ENCODE data around the gene IL1A. TPM values are rescaled to one million over a fixed set of nuclear protein-coding genes. Genes with fewer than 3 reads are reported as not detected.
A peak's percentile ranks its signal among the peaks of the same experiment; 100 is the strongest.

The IL1A gene
- total and polyA plus RNA-seq, 2 experiments from 2014 or later = 1.4 to 2.3 TPM

DNA sequence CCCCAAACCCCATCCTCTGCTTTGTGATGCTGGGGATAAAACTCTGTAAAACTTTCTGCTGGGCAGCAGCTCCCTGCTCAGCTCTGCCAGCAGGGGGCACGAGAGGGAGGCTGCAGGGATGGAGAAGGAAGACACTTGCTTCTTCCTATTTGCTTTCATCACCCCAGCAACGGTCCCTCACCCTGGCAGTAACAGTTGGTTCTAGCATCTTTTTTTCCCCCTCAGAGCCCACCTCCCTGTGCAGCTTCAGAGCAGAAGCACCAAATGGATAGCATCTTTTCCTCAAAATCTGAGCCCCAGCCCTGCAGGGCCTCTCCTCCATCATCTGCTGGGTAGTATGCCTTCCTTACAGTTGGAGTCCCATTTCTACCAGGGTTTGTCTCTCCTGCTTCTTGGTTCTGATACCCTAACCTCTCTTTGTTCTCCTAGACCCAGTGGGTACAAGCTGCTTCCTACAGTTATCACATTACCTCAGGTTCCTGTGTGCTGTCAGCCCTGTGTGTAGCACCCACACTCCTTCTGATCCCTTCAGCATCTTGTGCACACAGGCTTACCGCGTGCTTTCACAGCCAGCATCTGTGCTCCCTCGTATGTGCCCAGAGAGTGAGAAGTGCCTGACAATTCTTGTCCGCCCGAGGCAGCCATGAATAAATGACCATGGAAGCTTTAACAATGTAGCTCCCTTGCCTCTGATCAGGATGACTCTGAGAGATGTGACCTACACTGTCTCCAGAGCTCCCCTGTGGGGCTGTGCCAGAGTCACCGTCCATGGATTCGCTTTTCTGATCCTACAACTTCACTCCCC, 34.3 kb downstream of the IL1A start:
- H3K4me3 ChIP-seq = no peak overlapping the region
- peaks cover 38% of the 10 kb centered on the region for H3K4me1 ChIP-seq (ENCODE audit: insufficient read depth)
- peak; percentile 87 for DNase-seq (ENCODE audit: low spot score)
- H3K27ac ChIP-seq = peak overlapping the region; percentile 57
- peaks cover 7% of the 10 kb centered on the region for H3K79me2 ChIP-seq
- no peaks in the 10 kb centered on the region for H3K9me3 ChIP-seq (ENCODE audit: low read depth)
- H3K27me3 ChIP-seq = no peaks in the 10 kb centered on the region
- H3K4me2 ChIP-seq = no peak overlapping the region
- H4K20me1 ChIP-seq (ENCODE audit: insufficient read depth, poor library complexity, severe bottlenecking) = no peaks in the 10 kb centered on the region
- no peaks in the 10 kb centered on the region for H3K36me3 ChIP-seq (replicated peaks; ENCODE audit: insufficient read depth, low read depth)
- H2AFZ ChIP-seq = no peak overlapping the region
- WGBS (ENCODE audit: low lambda C conversion rate, missing lambda C conversion rate) = 55% methylated on average over 9 of the region's 9 CpGs
- TF ChIP-seq EZH2phosphoT487 (IDR thresholded peaks at IDR 0.05; ENCODE audit: low read depth, severe bottlenecking, unreplicated experiment) (no peak), EZH2 (IDR thresholded peaks at IDR 0.05; ENCODE audit: borderline replicate concordance) (no peak)
- TF ChIP-seq, protein P1, sequence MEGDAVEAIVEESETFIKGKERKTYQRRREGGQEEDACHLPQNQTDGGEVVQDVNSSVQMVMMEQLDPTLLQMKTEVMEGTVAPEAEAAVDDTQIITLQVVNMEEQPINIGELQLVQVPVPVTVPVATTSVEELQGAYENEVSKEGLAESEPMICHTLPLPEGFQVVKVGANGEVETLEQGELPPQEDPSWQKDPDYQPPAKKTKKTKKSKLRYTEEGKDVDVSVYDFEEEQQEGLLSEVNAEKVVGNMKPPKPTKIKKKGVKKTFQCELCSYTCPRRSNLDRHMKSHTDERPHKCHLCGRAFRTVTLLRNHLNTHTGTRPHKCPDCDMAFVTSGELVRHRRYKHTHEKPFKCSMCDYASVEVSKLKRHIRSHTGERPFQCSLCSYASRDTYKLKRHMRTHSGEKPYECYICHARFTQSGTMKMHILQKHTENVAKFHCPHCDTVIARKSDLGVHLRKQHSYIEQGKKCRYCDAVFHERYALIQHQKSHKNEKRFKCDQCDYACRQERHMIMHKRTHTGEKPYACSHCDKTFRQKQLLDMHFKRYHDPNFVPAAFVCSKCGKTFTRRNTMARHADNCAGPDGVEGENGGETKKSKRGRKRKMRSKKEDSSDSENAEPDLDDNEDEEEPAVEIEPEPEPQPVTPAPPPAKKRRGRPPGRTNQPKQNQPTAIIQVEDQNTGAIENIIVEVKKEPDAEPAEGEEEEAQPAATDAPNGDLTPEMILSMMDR (IDR thresholded peaks at IDR 0.05; ENCODE audit: poor library complexity) = peak; percentile 94
- no peaks in the 10 kb centered on the region for H3K9me2 ChIP-seq (replicated peaks; ENCODE audit: insufficient read depth)

- Histone ChIP-seq H3K27me3 (no peaks in the 10 kb centered on the region), H3K9me3 (ENCODE audit: low read depth) (no peaks in the 10 kb centered on the region), H3K79me2 (no peaks in the 10 kb centered on the region), H3K36me3 (replicated peaks; ENCODE audit: insufficient read depth, low read depth) (no peaks in the 10 kb centered on the region), H3K27ac (no peak overlapping the region), H3K4me2 (no peak overlapping the region), H3K4me3 (no peak overlapping the region), H3K9me2 (replicated peaks; ENCODE audit: insufficient read depth) (no peaks in the 10 kb centered on the region), H3K4me1 (ENCODE audit: insufficient read depth) (peaks cover 13% of the 10 kb centered on the region), H4K20me1 (ENCODE audit: insufficient read depth, poor library complexity, severe bottlenecking) (no peaks in the 10 kb centered on the region), H2AFZ (no peak overlapping the region)
- DNase-seq (ENCODE audit: low spot score) = no peak
- 77% methylated on average over 7 of the region's 7 CpGs for WGBS (ENCODE audit: low lambda C conversion rate, missing lambda C conversion rate)
- TF ChIP-seq, protein P1 (IDR thresholded peaks at IDR 0.05; ENCODE audit: poor library complexity) = no peak
- TF ChIP-seq EZH2phosphoT487 (IDR thresholded peaks at IDR 0.05; ENCODE audit: low read depth, severe bottlenecking, unreplicated experiment) (no peak), EZH2 (IDR thresholded peaks at IDR 0.05; ENCODE audit: borderline replicate concordance) (no peak)
Measured at GRCh38 chr2:112740527-112740926, 43.8 kb downstream of the IL1A start.

DNA sequence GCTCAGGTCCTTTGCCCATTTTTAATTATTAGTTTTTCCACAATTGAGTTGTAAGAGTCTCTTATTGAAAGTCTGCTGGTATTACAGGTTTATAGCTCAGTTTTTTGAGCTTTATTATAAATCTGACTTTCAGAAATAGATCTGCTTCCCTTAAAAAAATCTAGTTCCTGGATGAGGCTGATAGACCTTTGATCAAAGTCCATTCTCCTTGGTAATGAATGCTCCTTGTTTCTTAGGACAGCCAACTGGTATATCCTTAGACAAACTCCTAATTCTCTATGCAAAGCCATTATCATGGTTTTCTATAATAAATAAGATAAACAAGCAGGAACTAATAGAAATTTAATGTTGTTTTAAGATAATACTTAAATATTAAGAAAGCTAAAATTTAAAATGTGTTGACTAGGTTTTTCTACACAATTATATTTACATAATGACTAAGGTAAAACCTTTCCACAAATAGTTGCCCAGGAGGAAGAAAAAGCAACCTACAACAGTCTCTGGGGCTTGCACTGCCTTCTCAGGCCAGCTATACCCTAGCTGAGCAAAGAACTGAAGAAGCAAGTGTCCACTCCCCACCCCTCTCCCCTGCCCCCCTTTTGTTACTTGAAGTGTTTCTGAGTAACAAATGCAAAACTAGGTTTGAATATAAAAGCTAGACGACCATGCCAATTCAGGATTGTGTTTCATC, 46.6 kb downstream of the IL1A start:
- H3K4me1 ChIP-seq (ENCODE audit: insufficient read depth) = peaks cover 16% of the 10 kb centered on the region
- H3K36me3 ChIP-seq (replicated peaks; ENCODE audit: insufficient read depth, low read depth) = no peaks in the 10 kb centered on the region
- H3K79me2 ChIP-seq = no peaks in the 10 kb centered on the region
- no peak overlapping the region for H3K4me3 ChIP-seq
- no peaks in the 10 kb centered on the region for H3K9me3 ChIP-seq (ENCODE audit: low read depth)
- H3K9me2 ChIP-seq (replicated peaks; ENCODE audit: insufficient read depth) = no peaks in the 10 kb centered on the region
- TF ChIP-seq, protein P1 (IDR thresholded peaks at IDR 0.05; ENCODE audit: poor library complexity) = no peak
- no peak for TF ChIP-seq EZH2 (IDR thresholded peaks at IDR 0.05; ENCODE audit: borderline replicate concordance)
- TF ChIP-seq EZH2phosphoT487 (IDR thresholded peaks at IDR 0.05; ENCODE audit: low read depth, severe bottlenecking, unreplicated experiment) = no peak
- H4K20me1 ChIP-seq (ENCODE audit: insufficient read depth, poor library complexity, severe bottlenecking) = no peaks in the 10 kb centered on the region
- 67% methylated on average over 1 of the region's 1 CpG for WGBS (ENCODE audit: low lambda C conversion rate, missing lambda C conversion rate)
- peak overlapping the region; percentile 8 for H3K4me2 ChIP-seq
- no peak for DNase-seq (ENCODE audit: low spot score)
- H2AFZ ChIP-seq = no peak overlapping the region
- no peaks in the 10 kb centered on the region for H3K27me3 ChIP-seq
- H3K27ac ChIP-seq = peak overlapping the region; percentile 72
